HG02852 (cell line): ENCODE results near the gene TMX4.
"Not testable (repeated sequence)": the region's sequence is repeated elsewhere in the genome, so short reads cannot be mapped to it uniquely, and the experiment has no call there.

Experiments used
- ATAC-seq: cut with Tn5 transposase; IDR thresholded peaks from one replicate; pipeline ENCODE4 v1.9.1; 2021; ENCODE audit warnings: mild to moderate bottlenecking, moderate library complexity; ENCODE audit not compliant: unreplicated experiment

TMX4 gene

GRCh38 chr20:7974785-7975435, 44.7 kb downstream of the TMX4 start:
- no peak for ATAC-seq

DNA sequence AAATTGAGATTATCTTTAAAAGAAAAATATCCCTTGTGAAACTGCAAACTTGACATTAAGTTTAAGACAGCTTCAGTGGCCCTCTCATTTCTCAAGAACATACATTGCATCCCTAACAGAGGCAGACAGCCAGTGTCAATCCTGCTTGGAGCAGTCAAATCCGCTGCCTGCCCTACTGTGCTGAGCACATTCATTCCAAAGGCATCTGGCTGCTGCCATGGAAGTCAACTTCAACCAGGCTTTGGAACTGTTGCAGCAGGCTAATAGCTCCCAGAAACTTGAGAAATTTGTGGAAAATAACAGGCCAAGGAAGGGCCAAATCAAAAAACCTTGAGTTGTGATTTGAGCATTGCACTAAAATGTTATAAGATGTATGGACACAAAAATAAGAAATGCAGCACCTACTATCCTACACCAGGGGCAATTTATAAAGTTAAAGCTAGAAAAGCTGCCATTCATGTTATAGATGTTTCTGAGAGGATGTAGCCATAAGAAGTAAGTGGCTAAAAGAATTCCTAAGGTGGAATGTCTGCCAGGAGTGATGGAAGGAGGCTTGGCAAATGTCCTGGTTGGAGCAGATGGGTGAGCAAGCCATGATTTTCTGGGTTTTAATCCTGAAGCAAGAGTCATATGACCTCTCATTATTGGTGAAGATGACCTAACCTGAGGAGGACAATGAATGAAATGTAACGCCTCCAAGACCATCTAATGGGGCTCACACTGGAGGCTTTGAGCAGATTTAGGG, 47.9 kb downstream of the TMX4 start:
- no peak for ATAC-seq

DNA sequence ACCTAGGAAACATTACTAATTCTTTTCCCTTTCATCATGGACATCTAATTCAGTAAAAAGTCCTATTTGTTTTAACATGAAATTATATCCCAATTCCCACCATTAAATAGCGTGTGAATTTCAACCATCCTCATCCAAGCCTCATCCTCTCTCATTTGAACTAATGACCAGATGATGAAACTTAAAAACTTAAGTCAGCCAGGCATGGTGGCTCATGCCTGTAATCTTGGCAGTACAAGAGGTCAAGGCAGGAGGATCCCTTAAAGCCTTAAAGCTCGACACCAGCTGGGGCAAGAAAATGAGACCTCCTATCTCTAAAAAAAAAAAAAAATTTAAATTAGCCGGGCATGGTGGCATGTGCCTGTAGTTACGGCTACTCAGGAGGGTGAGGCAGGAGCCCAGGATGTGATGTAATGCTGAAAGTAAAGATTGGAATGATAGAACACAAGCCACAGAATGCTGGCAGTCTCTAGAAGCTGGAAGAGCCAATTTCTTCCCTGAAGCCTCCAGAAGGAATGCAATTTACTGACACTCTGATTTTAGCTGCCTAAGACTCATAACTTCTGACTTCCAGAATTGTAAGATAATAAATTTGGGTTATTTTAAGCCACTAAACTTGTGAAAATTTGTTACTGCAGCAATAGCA, 52.2 kb downstream of the TMX4 start:
- no peak for ATAC-seq

DNA sequence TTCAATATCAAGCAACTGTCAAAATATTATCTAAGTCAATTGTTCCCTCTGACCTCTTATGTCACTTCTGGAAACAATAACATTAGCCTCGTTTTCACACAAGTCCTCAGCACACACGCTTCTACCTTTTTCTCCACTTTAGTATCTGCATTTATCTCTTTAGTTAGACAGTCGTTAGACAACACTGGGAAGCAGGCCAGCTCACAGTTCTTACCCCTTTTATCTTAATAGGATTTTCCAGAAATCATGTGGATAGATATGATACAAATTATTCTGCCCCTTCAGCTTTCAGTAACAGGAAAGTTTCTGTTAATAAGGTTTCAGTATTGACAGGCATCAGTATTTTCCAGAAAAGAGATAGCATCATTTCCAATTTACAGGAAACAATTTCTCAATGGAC, 53.4 kb downstream of the TMX4 start:
- no peak for ATAC-seq

- ATAC-seq, result no peak
Observed at GRCh38 chr20:7959484-7959883, 60.1 kb downstream of the TMX4 start.

DNA sequence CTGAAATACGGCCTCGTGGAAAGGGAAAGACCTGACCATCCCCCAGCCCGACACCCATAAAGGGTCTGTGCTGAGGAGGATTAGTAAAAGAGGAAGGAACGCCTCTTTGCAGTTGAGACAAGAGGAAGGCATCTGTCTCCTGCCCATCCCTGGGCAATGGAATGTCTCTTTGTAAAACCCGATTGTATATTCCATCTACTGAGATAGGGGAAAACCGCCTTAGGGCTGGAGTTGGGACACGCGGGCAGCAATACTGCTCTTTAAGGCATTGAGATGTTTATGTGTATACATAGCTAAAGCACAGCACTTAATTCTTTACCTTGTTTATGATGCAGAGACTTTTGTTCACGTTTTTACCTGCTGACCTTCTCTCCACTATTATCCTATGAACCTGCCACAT, 63.0 kb downstream of the TMX4 start:
- ATAC-seq, result not testable (repeated sequence)

- ATAC-seq, result no peak
Observed at GRCh38 chr20:7950387-7950786, 69.2 kb downstream of the TMX4 start.

DNA sequence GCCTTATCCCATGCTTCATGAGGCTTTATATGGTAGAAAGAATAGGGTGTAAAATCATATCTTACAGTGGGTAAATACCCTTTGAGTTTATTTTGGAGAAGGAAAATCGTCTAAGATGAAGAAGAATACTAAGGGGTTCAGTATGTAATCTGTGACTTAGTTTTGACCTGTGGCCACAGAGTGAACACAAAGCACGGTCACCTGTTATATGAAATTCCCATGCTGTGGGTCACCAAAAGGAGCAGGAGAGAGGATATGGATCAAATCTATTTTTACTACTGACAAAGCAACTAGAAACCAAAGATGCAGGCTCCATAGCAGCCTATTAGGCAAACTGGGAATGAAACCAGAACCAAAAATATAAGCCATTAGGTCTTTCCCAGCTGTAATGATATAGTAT, 75.7 kb downstream of the TMX4 start:
- no peak for ATAC-seq

DNA sequence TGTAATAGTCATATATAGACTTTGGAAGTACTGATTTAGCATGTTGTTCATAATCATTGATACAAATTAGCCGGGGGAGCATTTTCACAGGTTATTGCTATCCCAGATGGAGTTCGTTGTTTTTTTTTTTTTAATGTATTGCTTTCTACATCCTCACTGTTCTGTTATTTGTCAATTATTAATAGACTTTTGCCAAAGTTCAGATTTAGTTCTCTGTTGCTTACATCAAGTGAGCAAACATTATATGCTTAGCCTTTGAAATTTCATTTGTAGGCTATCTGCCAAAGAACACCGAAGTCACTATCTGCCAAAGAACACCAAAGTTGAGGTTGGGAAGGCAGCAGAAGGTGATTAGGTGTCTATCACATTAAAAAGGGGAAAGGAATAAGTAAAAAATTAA, 79.2 kb downstream of the TMX4 start, which contains the start of gene HAO1:
Gene HAO1, minus strand, starts transcription at position 118 of the 400 bp plus-strand sequence. Its CDS starts 36 bp downstream, at position 82.
- ATAC-seq, result no peak

DNA sequence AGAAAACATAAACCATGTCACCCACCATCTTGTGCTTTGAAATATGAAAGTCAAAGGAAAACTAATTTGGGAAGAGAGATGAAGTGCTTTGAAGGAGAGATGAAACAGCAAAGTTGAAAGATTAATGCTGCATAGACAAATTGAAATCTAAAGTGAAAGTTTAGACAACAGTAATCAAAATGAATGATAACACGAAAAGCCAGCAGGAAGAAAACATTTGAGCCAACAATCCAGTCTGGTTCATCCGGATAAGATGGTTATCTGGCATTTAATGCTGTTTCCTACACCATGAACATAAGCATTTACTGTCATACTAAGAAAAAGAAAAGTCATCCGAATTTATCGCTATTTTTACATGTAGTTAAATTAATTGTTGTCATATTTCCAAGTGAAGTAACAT, 79.9 kb downstream of the TMX4 start:
- ATAC-seq, result no peak

GRCh38 chr20:7938058-7938457, 81.5 kb downstream of the TMX4 start:
- no peak for ATAC-seq

DNA sequence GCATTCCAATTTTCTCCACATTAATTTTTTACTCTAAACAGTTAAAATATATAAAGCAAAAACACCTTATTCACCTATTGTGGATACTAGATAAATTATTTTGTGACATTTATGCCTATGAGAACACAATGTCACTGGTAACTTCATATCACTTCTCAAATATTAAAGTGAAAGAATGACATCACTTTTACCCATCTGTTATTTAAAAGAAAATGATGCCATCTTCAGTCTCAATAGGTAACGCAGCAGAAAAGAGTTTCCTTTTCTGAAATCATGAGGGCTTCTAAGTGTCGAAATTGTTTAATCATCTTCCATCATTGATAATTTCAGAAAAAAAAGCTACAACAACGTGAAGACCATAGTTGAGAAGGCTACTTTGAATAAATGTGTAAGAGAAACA, 82.2 kb downstream of the TMX4 start:
- no peak for ATAC-seq

- no peak for ATAC-seq
Observed at GRCh38 chr20:7935027-7935551, 84.5 kb downstream of the TMX4 start.

- no peak for ATAC-seq
Observed at GRCh38 chr20:7933346-7933745, 86.2 kb downstream of the TMX4 start.

DNA sequence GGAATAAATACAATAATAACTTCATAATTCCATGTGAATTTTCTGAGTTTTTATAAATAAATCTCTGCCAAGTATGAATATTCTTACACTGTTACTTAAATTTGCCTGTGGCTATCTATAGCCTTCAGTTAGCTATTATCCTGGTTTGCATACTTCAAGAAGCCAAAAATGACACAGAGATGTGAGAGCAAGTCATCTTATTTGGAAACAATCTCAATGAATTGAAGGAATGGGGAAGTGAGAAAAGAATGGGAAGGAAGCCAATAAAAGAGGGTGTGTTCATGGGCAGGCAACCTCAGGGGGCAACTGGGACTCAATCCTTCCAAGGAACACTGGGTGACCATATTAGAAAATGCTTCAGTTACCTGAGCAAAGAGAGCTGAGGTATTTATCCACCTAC, 89.2 kb downstream of the TMX4 start:
- ATAC-seq, result no peak
